Activated CD8-positive, alpha-beta T cell treated with anti-CD3 and anti-CD28 coated beads for 36 hours (primary cell): ENCODE data around the gene MED15. TPM values are rescaled to one million over a fixed set of nuclear protein-coding genes. Genes with fewer than 3 reads are reported as not detected.

ENCODE experiments used
- ATAC-seq: fragments of 200-7000 bp; cut with Tn5 transposase; one replicate; pipeline ENCODE4 v1.10.0; 2021; ENCODE audit warnings: mild to moderate bottlenecking, moderate library complexity
- CTCF ChIA-PET: fragments of 350-600 bp; sonication (Branson Sonifier 250); formaldehyde crosslinking; loops from one replicate; lab custom pipeline; 2021; ENCODE audit warnings: antibody characterized with exemption; lab: Charles Lee
- POLR2A ChIA-PET: fragments of 350-600 bp; sonication (Branson Sonifier 250); formaldehyde crosslinking; loops from one replicate; lab custom pipeline; 2021; ENCODE audit warnings: antibody characterized with exemption; lab: Charles Lee
- DNase-seq: peaks from one replicate; pipeline ENCODE4 v3.0.0-alpha.2; 2020
- H3K27ac Mint-ChIP-seq: one replicate; pipeline ENCODE4 v1.8.0; 2021; ENCODE audit warnings: mild to moderate bottlenecking, mixed read lengths
- H3K27me3 Mint-ChIP-seq: one replicate; pipeline ENCODE4 v1.8.0; 2021; ENCODE audit warnings: mixed read lengths
- H3K36me3 Mint-ChIP-seq: one replicate; pipeline ENCODE4 v1.8.0; 2021; ENCODE audit warnings: low read depth, mixed read lengths
- H3K4me1 Mint-ChIP-seq: one replicate; pipeline ENCODE4 v1.8.0; 2021; ENCODE audit warnings: low read depth, mixed read lengths
- H3K4me3 Mint-ChIP-seq: one replicate; pipeline ENCODE4 v1.8.0; 2021; ENCODE audit warnings: mild to moderate bottlenecking, moderate library complexity, mixed read lengths
- H3K9me3 Mint-ChIP-seq: one replicate; pipeline ENCODE4 v1.8.0; 2021; ENCODE audit warnings: mixed read lengths
- CTCF ChIP-seq: fragments of 200-600 bp; IDR thresholded peaks from one replicate; pipeline ENCODE4 v1.8.0; 2022; ENCODE audit warnings: antibody characterized with exemption, mild to moderate bottlenecking
- intact Hi-C: fragments of 100-400 bp; cut with micrococcal nuclease; formaldehyde crosslinking; loops from one replicate; pipeline ENCODE4 v1.10.0; 2022
- total RNA-seq, 2 experiments: library from RNA; stranded (reverse); gene quantifications; one replicate each; pipeline ENCODE4 v1.2.3, GENCODE V29; 2021

Gene MED15
- total RNA-seq, 2 experiments from 2014 or later: 110 to 118 TPM

- H3K27ac Mint-ChIP-seq: no peak overlapping the region
- ChIA-PET POLR2A (no interaction called here), CTCF (no interaction called here)
- ATAC-seq (no peak), DNase-seq (no peak)
- H3K4me3 Mint-ChIP-seq: no peak overlapping the region
- TF ChIP-seq CTCF: no peak
- intact Hi-C loops: no loop called here
- no peaks in the 10 kb centered on the region for H3K36me3 Mint-ChIP-seq
- H3K4me1 Mint-ChIP-seq: no peaks in the 10 kb centered on the region
- peaks cover 1% of the 10 kb centered on the region for H3K27me3 Mint-ChIP-seq
- H3K9me3 Mint-ChIP-seq: no peaks in the 10 kb centered on the region
Measured at GRCh38 chr22:20632082-20632481, 124.7 kb downstream of the MED15 start.

- ATAC-seq (no peak), DNase-seq (no peak)
- no peak for TF ChIP-seq CTCF
- Mint-ChIP-seq H3K4me3 (no peak overlapping the region), H3K27me3 (peaks cover 1% of the 10 kb centered on the region), H3K4me1 (no peaks in the 10 kb centered on the region), H3K36me3 (no peaks in the 10 kb centered on the region), H3K9me3 (no peaks in the 10 kb centered on the region), H3K27ac (no peak overlapping the region)
- ChIA-PET POLR2A (interaction anchor here (1.3 kb wide), 1 partner anchor 13 kb away, joined by 4 read pairs; no protein-coding TSS in a partner anchor), CTCF (no interaction called here)
- intact Hi-C loops: no loop called here
Measured at GRCh38 chr22:20632518-20632917, 125.1 kb downstream of the MED15 start.

DNA sequence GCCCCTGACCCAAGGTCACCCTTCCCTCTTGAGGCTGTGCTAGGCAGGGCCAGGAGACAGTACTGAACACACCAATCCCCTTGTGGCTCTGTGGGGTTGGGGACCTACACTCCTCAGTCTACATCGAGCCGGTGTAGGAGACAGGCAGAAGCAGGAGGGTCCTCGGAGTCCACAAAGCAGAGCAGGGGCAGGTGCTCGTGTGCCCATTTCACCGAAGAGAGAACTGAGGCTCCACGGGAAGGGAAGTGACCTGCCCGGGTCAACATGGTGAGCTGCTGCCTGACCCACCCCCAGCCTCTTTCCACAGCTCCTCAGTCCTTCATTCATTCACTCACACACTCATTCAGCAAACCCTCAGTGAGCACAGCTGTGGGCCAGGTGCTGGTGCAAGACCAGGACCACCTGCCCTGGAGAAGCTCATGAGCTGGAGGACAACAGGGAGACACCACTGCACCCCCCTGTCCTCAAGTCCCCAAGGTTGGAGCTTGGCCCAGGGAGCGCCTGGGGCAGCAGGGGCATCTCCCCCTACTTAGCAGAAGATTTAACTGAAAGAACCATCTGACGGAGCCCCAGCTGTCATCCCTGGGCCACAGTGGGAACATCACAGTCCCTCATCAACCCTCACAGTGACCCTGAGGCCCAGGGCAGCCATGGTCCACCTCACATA lies 127.3 kb downstream of the MED15 start:
- no peak overlapping the region for H3K27ac Mint-ChIP-seq
- DNase-seq: no peak
- no peak for ATAC-seq
- intact Hi-C loops: no loop called here
- no peaks in the 10 kb centered on the region for H3K9me3 Mint-ChIP-seq
- no peak overlapping the region for H3K4me3 Mint-ChIP-seq
- H3K27me3 Mint-ChIP-seq: peaks cover 1% of the 10 kb centered on the region
- ChIA-PET POLR2A (no interaction called here), CTCF (interaction anchor here (1.3 kb wide), 1 partner anchor 11 kb away, joined by 3 read pairs; no protein-coding TSS in a partner anchor)
- no peaks in the 10 kb centered on the region for H3K36me3 Mint-ChIP-seq
- no peak for TF ChIP-seq CTCF
- H3K4me1 Mint-ChIP-seq: peaks cover 2% of the 10 kb centered on the region

DNA sequence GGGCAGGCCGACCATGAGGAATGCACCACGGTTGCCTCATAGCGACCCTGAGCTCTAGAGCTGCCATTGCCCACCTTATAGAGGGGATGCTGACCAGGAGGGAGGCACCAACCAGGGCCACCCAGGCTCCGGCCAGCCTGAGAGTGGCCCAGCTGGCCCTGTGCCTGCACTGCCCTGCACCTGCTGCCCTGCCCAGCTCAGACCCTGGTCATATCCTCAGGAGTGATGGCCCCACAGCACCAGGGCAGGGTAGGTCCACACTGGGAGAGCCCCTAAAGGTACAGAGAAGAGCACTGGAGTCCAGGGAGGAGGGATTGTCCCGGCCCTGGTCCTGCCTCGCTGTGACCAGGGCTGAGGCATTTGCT lies 127.8 kb downstream of the MED15 start:
- Mint-ChIP-seq H3K9me3 (no peaks in the 10 kb centered on the region), H3K27me3 (peaks cover 1% of the 10 kb centered on the region), H3K27ac (no peak overlapping the region), H3K4me1 (peaks cover 2% of the 10 kb centered on the region), H3K4me3 (no peak overlapping the region), H3K36me3 (no peaks in the 10 kb centered on the region)
- intact Hi-C loops: no loop called here
- DNase-seq: no peak
- ChIA-PET CTCF (interaction anchor here (1.3 kb wide), 1 partner anchor 11 kb away, joined by 3 read pairs; no protein-coding TSS in a partner anchor), POLR2A (no interaction called here)
- no peak for ATAC-seq
- TF ChIP-seq CTCF: no peak

DNA sequence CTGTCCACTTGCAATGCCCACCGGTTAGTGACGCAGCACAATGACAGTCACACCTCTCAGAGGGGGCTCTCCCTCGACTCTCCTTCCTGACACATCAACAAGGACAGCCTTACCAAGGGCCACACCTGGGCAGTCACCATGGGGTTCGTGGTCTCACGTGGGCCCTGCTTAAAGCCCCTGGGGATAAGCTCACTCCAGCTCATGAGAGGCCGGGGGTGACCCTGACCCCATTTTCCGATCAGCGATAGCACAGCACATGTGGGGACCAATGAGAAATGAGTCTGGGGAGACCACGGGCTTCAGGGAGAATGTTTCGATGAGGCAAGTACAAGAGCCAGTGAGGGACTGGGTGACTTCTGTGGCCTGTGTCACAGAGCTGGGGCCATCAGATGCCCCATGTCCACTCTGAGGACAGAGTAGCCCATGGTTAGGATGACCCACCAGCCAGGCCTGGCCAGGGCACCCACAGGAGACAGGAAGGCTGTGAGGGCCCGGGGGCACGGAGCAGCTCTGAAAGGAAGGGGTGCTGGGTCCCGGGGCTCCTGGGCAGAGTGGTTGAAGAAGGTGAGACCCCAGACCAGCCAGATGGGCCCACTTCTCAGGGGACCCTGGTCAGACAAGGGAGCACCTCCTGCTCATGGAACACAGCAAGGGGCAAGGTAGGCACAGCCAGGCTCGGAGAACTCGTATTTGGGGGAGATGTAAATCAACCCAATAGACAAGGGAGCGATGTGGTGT lies 128.8 kb downstream of the MED15 start:
- ChIA-PET POLR2A (interaction anchor here (0.9 kb wide), 1 partner anchor 44 kb away, joined by 3 read pairs; no protein-coding TSS in a partner anchor), CTCF (interaction anchor here (1.1 kb wide), 1 partner anchor 9 kb away, joined by 3 read pairs; no protein-coding TSS in a partner anchor)
- H3K9me3 Mint-ChIP-seq: no peaks in the 10 kb centered on the region
- H3K27me3 Mint-ChIP-seq: peaks cover 1% of the 10 kb centered on the region
- no peak for TF ChIP-seq CTCF
- DNase-seq: no peak
- H3K27ac Mint-ChIP-seq: no peak overlapping the region
- H3K36me3 Mint-ChIP-seq: no peaks in the 10 kb centered on the region
- intact Hi-C loops: no loop called here
- no peak overlapping the region for H3K4me3 Mint-ChIP-seq
- peaks cover 2% of the 10 kb centered on the region for H3K4me1 Mint-ChIP-seq
- no peak for ATAC-seq
